RWPE1 (cell line): ENCODE measurements around the gene TSHZ2.

Source experiments
- CTCF ChIA-PET: fragments of 350-600 bp; sonication (Branson Sonifier 250); formaldehyde crosslinking; extraction: SDS; loops from one replicate; lab custom pipeline; 2021; lab: Yijun Ruan, JAX
- POLR2A ChIA-PET: fragments of 400-600 bp; formaldehyde crosslinking; extraction: SDS; loops from one replicate; lab custom pipeline; 2020; ENCODE audit warnings: antibody characterized with exemption; ENCODE audit not compliant: low non-redundant PET; lab: Yijun Ruan, JAX
- DNase-seq: peaks from one replicate; pipeline ENCODE4 v3.0.0; 2012; ENCODE audit warnings: low spot score
- H3K27ac ChIP-seq: fragments of 450-650 bp; 2 replicates; pipeline ENCODE4 v1.5.1; 2017
- CTCF ChIP-seq: fragments of 450-650 bp; conservative IDR thresholded peaks from 2 replicates; pipeline ENCODE4 v1.5.1; 2017; ENCODE audit warnings: low read depth, mild to moderate bottlenecking

The TSHZ2 gene

GRCh38 chr20:53165452-53165851 lies 193.3 kb downstream of the TSHZ2 start:
- CTCF ChIA-PET = interaction anchor here (0.6 to 1.0 kb wide), 3 partner anchors 19 to 853 kb away, joined by 3 read pairs; no protein-coding TSS in a partner anchor
- DNase-seq = no peak
- POLR2A ChIA-PET = no interaction called here
- TF ChIP-seq CTCF = no peak
- H3K27ac ChIP-seq = no peak overlapping the region

- CTCF ChIA-PET = interaction anchor here (0.6 kb wide), 1 partner anchor 893 kb away, joined by 3 read pairs; no protein-coding TSS in a partner anchor
- no peak for DNase-seq
- POLR2A ChIA-PET = no interaction called here
- H3K27ac ChIP-seq = no peak overlapping the region
- no peak for TF ChIP-seq CTCF
These were observed 196.3 kb downstream of the TSHZ2 start for GRCh38 chr20:53168491-53168890.

- no peak for DNase-seq
- H3K27ac ChIP-seq = no peak overlapping the region
- TF ChIP-seq CTCF = no peak
- ChIA-PET POLR2A (no interaction called here), CTCF (no interaction called here)
These were observed 198.0 kb downstream of the TSHZ2 start for GRCh38 chr20:53170196-53170595.

GRCh38 chr20:53171065-53171464 lies 198.9 kb downstream of the TSHZ2 start:
- H3K27ac ChIP-seq = no peak overlapping the region
- CTCF ChIA-PET = interaction anchor here (0.6 to 0.7 kb wide), 2 partner anchors 391 to 438 kb away, joined by 3 to 4 read pairs; no protein-coding TSS in a partner anchor
- POLR2A ChIA-PET = no interaction called here
- TF ChIP-seq CTCF = no peak
- DNase-seq = no peak

- ChIA-PET POLR2A (no interaction called here), CTCF (no interaction called here)
- no peak overlapping the region for H3K27ac ChIP-seq
- TF ChIP-seq CTCF = no peak
- no peak for DNase-seq
These were observed 202.3 kb downstream of the TSHZ2 start for GRCh38 chr20:53174454-53174853.

GRCh38 chr20:53175135-53175780 lies 203.1 kb downstream of the TSHZ2 start:
- TF ChIP-seq CTCF = no peak
- no peak for DNase-seq
- POLR2A ChIA-PET = no interaction called here
- CTCF ChIA-PET = no interaction called here
- H3K27ac ChIP-seq = no peak overlapping the region
